IMR-90 (cell line): ENCODE results near the gene S1PR5. TPM values are rescaled to one million over a fixed set of nuclear protein-coding genes. Genes with fewer than 3 reads are reported as not detected.

Source experiments
- ATAC-seq: fragments of 200-7000 bp; cut with Tn5 transposase; 2 replicates; pipeline ENCODE4 v1.9.1; 2020; ENCODE audit warnings: low read depth, mild to moderate bottlenecking, moderate library complexity
- BruUV-seq: library from RNA; stranded (reverse); fragments of 400-500 nt; replicated peaks from 2 replicates; lab custom pipeline; 2021; lab: Mats Ljungman, UMichigan
- CTCF ChIA-PET: fragments of 300-600 bp; formaldehyde crosslinking; extraction: SDS; loops from one replicate; lab custom pipeline; 2021; ENCODE audit warnings: antibody characterized with exemption; lab: Yijun Ruan, JAX
- POLR2A ChIA-PET: fragments of 300-600 bp; sonication (Branson Sonifier 250); formaldehyde crosslinking; loops from one replicate; lab custom pipeline; 2022; ENCODE audit warnings: antibody characterized with exemption; ENCODE audit not compliant: unreplicated experiment; lab: Charles Lee
- DNase-seq: peaks from one replicate; pipeline ENCODE4 v3.0.0; 2013
- H2AFZ ChIP-seq: replicated peaks from 2 replicates; pipeline ENCODE3; 2013; ENCODE audit warnings: low read length, mild to moderate bottlenecking; ENCODE audit not compliant: poor library complexity
- H2AK5ac ChIP-seq: 2 replicates; pipeline ENCODE4 v1.6.1; 2013; ENCODE audit warnings: low read depth, low read length, inconsistent platforms
- H2AK9ac ChIP-seq: replicated peaks from 2 replicates; pipeline ENCODE3; 2013; ENCODE audit warnings: mild to moderate bottlenecking, low read depth, low read length, moderate library complexity; ENCODE audit not compliant: poor library complexity
- H2BK120ac ChIP-seq: 2 replicates; pipeline ENCODE4 v1.6.1; 2013; ENCODE audit warnings: low read depth, low read length, inconsistent platforms
- H2BK15ac ChIP-seq: 3 replicates; pipeline ENCODE4 v1.6.1; 2013; ENCODE audit warnings: low read depth, low read length, inconsistent platforms
- H2BK20ac ChIP-seq: 2 replicates; pipeline ENCODE4 v1.6.1; 2013; ENCODE audit warnings: low read depth, mild to moderate bottlenecking, inconsistent platforms, low read length, moderate library complexity
- H2BK5ac ChIP-seq: 2 replicates; pipeline ENCODE4 v1.6.1; 2013; ENCODE audit warnings: mild to moderate bottlenecking, low read depth, low read length, inconsistent platforms; ENCODE audit not compliant: poor library complexity, severe bottlenecking
- H3K14ac ChIP-seq: replicated peaks from 2 replicates; pipeline ENCODE4 v1.6.1; 2013; ENCODE audit warnings: low read depth, low read length, inconsistent platforms
- H3K18ac ChIP-seq: 2 replicates; pipeline ENCODE4 v1.6.1; 2013; ENCODE audit warnings: low read depth, low read length, control low read depth
- H3K23ac ChIP-seq: 2 replicates; pipeline ENCODE4 v1.6.1; 2013; ENCODE audit warnings: low read depth, low read length, inconsistent platforms
- H3K27ac ChIP-seq: 2 replicates; pipeline ENCODE4 v1.5.1; 2013; ENCODE audit warnings: mild to moderate bottlenecking, control low read depth, low read length; ENCODE audit not compliant: insufficient read depth
- H3K27me3 ChIP-seq: 2 replicates; pipeline ENCODE4 v1.6.1; 2013; ENCODE audit warnings: low read length; ENCODE audit not compliant: control insufficient read depth, insufficient read depth
- H3K36me3 ChIP-seq: 2 replicates; pipeline ENCODE4 v1.6.1; 2013; ENCODE audit warnings: low read length, mixed read lengths; ENCODE audit not compliant: control insufficient read depth, insufficient read depth
- H3K4ac ChIP-seq: 2 replicates; pipeline ENCODE4 v1.6.1; 2013; ENCODE audit warnings: low read depth, low read length, inconsistent platforms
- H3K4me1 ChIP-seq: 2 replicates; pipeline ENCODE4 v1.6.1; 2013; ENCODE audit warnings: low read length, mixed read lengths; ENCODE audit not compliant: control insufficient read depth, insufficient read depth
- H3K4me2 ChIP-seq: 2 replicates; pipeline ENCODE4 v1.6.1; 2013; ENCODE audit warnings: low read depth, mild to moderate bottlenecking, control low read depth, low read length, moderate library complexity
- H3K4me3 ChIP-seq: 2 replicates; pipeline ENCODE4 v1.5.1; 2013; ENCODE audit warnings: low read depth, mild to moderate bottlenecking, control low read depth, low read length, moderate library complexity; ENCODE audit not compliant: insufficient read depth
- H3K56ac ChIP-seq: 2 replicates; pipeline ENCODE4 v1.6.1; 2013; ENCODE audit warnings: low read length, inconsistent platforms; ENCODE audit not compliant: insufficient read depth; ENCODE audit errors: extremely low read depth
- H3K79me1 ChIP-seq, 2 experiments: 2 replicates each; pipeline ENCODE4 v1.6.1; 2013; ENCODE audit warnings: low read length in 2 of 2, inconsistent platforms in 1 of 2, low read depth in 1 of 2
- H3K9ac ChIP-seq: 2 replicates; pipeline ENCODE4 v1.6.1; 2013; ENCODE audit warnings: low read depth, low read length, control low read depth
- H3K9me1 ChIP-seq: 2 replicates; pipeline ENCODE4 v1.6.1; 2013; ENCODE audit warnings: low read length, inconsistent platforms; ENCODE audit not compliant: insufficient read depth
- H3K9me3 ChIP-seq: 2 replicates; pipeline ENCODE4 v1.6.1; 2013; ENCODE audit warnings: low read length; ENCODE audit not compliant: control insufficient read depth, insufficient read depth
- H4K20me1 ChIP-seq: 2 replicates; pipeline ENCODE4 v1.6.1; 2013; ENCODE audit warnings: low read length, inconsistent platforms; ENCODE audit not compliant: insufficient read depth
- H4K5ac ChIP-seq: 2 replicates; pipeline ENCODE4 v1.6.1; 2013; ENCODE audit warnings: mild to moderate bottlenecking, low read depth, low read length, control low read depth
- H4K8ac ChIP-seq, 2 experiments: 2 replicates each; pipeline ENCODE4 v1.6.1; 2013; ENCODE audit warnings: low read depth in 2 of 2, low read length in 2 of 2, control low read depth in 1 of 2, inconsistent platforms in 1 of 2
- H4K91ac ChIP-seq: 2 replicates; pipeline ENCODE4 v1.6.1; 2013; ENCODE audit warnings: low read depth, low read length, inconsistent platforms; ENCODE audit not compliant: insufficient read depth
- MXI1 ChIP-seq: IDR thresholded peaks from 2 replicates; pipeline ENCODE4 v1.6.1; 2012; ENCODE audit warnings: low read depth, mild to moderate bottlenecking, low read length, moderate library complexity, borderline replicate concordance
- WGBS, 2 experiments: methylation state at CpG; one replicate each; pipeline versions ENCODE4 v1.1.5 to v1.1.7; 2013; ENCODE audit warnings: missing lambda C conversion rate in 2 of 2; ENCODE audit not compliant: insufficient read length in 1 of 2; ENCODE audit errors: extremely low coverage in 2 of 2; 5-methylcytosine and 5-hydroxymethylcytosine counted together
- dilution Hi-C: fragments of 300-500 bp; cut with HindIII; formaldehyde crosslinking; loops from one replicate; pipeline ENCODE4 v1.14.3; 2018; ENCODE audit warnings: low sequenced_read_pairs; ENCODE audit not compliant: unreplicated experiment
- in situ Hi-C: fragments of 300-500 bp; cut with MboI; formaldehyde crosslinking; loops from 3 replicates; pipeline ENCODE4 v1.14.3; 2019; ENCODE audit warnings: low sequenced_read_pairs, inconsistent platforms, mixed read lengths
- intact Hi-C: fragments of 100-400 bp; cut with micrococcal nuclease; formaldehyde crosslinking; loops from 2 replicates; pipeline ENCODE4 v1.10.0; 2022
- polyA plus RNA-seq, 3 experiments: library from polyadenylated mRNA; depleted of rRNA; stranded (reverse); fragments of >200 nt; gene quantifications; 2 replicates each; pipeline ENCODE4 v1.2.3, GENCODE V29; 2012; ENCODE audit warnings: low replicate concordance in 1 of 3
- total RNA-seq: library from RNA; depleted of rRNA; stranded (reverse); fragments of >200 nt; gene quantifications from 2 replicates; pipeline ENCODE4 v1.2.3, GENCODE V29; 2012
- TF ChIP-seq, protein P1 (sequence below): conservative IDR thresholded peaks from 2 replicates; pipeline ENCODE4 v1.5.1; 2012; ENCODE audit warnings: mild to moderate bottlenecking, low read depth, low read length, improper control_type of control experiment
- TF ChIP-seq, protein P2 (sequence below): fragments of 150-350 bp; IDR thresholded peaks from 2 replicates; pipeline ENCODE4 v1.6.1; 2017; ENCODE audit warnings: mild to moderate bottlenecking, antibody characterized with exemption, low read length, low read depth

Gene S1PR5
- total and polyA plus RNA-seq, 2 of the 4 experiments (the other 2 are of a cell fraction) = 0.36 to 0.55 TPM

GRCh38 chr19:10518444-10519361, 1.5 kb upstream of the S1PR5 start:
- no peak overlapping the region for H4K91ac ChIP-seq
- no peak overlapping the region for H3K4me3 ChIP-seq
- DNase-seq = no peak
- no peak overlapping the region for H2BK15ac ChIP-seq
- H4K8ac ChIP-seq = no peak overlapping the region; a peak in 1 of 4 replicates
- POLR2A ChIA-PET = no interaction called here
- no peak overlapping the region for H2AK5ac ChIP-seq
- dilution Hi-C loops = no loop called here
- no peak overlapping the region for H3K56ac ChIP-seq
- intact Hi-C loops = no loop called here
- no peaks in the 10 kb centered on the region for H3K36me3 ChIP-seq
- H3K9me1 ChIP-seq = no peaks in the 10 kb centered on the region
- peaks cover 4% of the 10 kb centered on the region for H3K4me1 ChIP-seq
- no peak overlapping the region for H2BK120ac ChIP-seq
- no peak overlapping the region for H3K14ac ChIP-seq
- no peak overlapping the region for H2BK5ac ChIP-seq
- no peak overlapping the region for H4K5ac ChIP-seq
- H3K23ac ChIP-seq = peak overlapping the region; percentile 52
- no peaks in the 10 kb centered on the region for H4K20me1 ChIP-seq
- peak overlapping the region; percentile 18; the same call in 1 of the 2 replicates for H3K4ac ChIP-seq
- peak overlapping the region; percentile 86; the same call in 1 of the 2 replicates for H3K4me2 ChIP-seq
- CTCF ChIA-PET = interaction anchor here (0.7 kb wide), 1 partner anchor 23 kb away, joined by 4 read pairs; no protein-coding TSS in a partner anchor
- H3K9me3 ChIP-seq = no peaks in the 10 kb centered on the region
- TF ChIP-seq, protein P1, sequence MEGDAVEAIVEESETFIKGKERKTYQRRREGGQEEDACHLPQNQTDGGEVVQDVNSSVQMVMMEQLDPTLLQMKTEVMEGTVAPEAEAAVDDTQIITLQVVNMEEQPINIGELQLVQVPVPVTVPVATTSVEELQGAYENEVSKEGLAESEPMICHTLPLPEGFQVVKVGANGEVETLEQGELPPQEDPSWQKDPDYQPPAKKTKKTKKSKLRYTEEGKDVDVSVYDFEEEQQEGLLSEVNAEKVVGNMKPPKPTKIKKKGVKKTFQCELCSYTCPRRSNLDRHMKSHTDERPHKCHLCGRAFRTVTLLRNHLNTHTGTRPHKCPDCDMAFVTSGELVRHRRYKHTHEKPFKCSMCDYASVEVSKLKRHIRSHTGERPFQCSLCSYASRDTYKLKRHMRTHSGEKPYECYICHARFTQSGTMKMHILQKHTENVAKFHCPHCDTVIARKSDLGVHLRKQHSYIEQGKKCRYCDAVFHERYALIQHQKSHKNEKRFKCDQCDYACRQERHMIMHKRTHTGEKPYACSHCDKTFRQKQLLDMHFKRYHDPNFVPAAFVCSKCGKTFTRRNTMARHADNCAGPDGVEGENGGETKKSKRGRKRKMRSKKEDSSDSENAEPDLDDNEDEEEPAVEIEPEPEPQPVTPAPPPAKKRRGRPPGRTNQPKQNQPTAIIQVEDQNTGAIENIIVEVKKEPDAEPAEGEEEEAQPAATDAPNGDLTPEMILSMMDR = no peak
- no peak for TF ChIP-seq MXI1
- TF ChIP-seq, protein P2, sequence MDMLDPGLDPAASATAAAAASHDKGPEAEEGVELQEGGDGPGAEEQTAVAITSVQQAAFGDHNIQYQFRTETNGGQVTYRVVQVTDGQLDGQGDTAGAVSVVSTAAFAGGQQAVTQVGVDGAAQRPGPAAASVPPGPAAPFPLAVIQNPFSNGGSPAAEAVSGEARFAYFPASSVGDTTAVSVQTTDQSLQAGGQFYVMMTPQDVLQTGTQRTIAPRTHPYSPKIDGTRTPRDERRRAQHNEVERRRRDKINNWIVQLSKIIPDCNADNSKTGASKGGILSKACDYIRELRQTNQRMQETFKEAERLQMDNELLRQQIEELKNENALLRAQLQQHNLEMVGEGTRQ = no peak
- peak overlapping the region; percentile 31 for H2AK9ac ChIP-seq
- H2AFZ ChIP-seq = peak overlapping the region; percentile 91
- 19% methylated on average over 9 of the region's 33 CpGs; no CpG with 5 or more reads in 1 of the 2 experiments for WGBS, 2 experiments
- no peaks in the 10 kb centered on the region for H3K79me1 ChIP-seq
- no TSS peak for BruUV-seq
- H2BK20ac ChIP-seq = no peak overlapping the region
- peaks cover 50% of the 10 kb centered on the region for H3K27me3 ChIP-seq
- H3K18ac ChIP-seq = no peak overlapping the region
- H3K27ac ChIP-seq = no peak overlapping the region
- no peak; the same call in 1 of the 2 replicates for ATAC-seq
- in situ Hi-C loops = no loop called here
- H3K9ac ChIP-seq = no peak overlapping the region
